Measurements from ENCODE around the gene PDZD7. TPM values are rescaled to one million over a fixed set of nuclear protein-coding genes. Genes with fewer than 3 reads are reported as not detected.

Gene PDZD7
- total and polyA plus RNA-seq, 9 of the 15 experiments (the other 6 are each of a cell fraction or from before 2014, with no cell fraction given) = 0.04 to 0.24 (median 0.08) TPM; not detected in 3

DNA sequence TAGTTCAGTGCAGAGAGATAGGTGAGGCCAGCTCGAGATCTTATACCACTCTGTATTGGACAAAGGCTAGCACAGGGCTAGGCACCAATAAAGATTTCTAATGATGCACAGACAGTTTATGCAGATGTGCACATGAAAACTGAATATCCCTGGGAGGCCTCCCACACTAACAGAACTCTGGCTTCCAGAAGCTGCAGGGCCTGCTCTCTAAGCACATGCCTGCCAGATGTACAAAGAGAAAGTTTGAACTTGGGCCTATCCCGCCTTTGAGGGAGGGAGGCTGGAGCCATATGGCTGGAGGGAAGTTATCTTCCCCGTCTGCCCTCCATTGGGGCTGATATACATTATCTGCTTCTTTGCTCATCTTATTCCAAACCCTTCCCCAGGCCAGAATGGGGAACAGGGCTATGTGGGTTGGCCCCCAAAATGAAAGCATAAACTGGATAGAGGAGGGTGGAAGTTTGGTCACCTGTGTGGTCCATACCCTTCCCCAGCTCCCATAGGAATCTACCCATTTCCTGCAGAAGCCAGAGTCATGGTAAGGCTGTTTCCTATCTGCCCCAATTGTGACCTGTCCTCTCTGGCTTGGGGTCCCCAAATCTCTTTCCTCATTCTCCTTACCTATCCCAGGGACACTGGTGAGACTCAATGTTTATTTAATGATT lies 34.7 kb upstream of the PDZD7 start:
- Histone ChIP-seq H3K4me1 (replicated peaks in 1 of 2; ENCODE audit: control insufficient read depth in 2 of 2, insufficient read depth in 2 of 2, low read length in 2 of 2) (peaks cover 43 to 73% of the 10 kb centered on the region in 2 experiments), H3K9me1 (ENCODE audit: control insufficient read depth, insufficient read depth, low read length) (no peaks in the 10 kb centered on the region), H3K27ac (ENCODE audit: extremely low read depth, low read depth, low read length) (peak overlapping the region; percentile 88), H3K27me3 (ENCODE audit: control insufficient read depth in 2 of 2, insufficient read depth in 2 of 2, low read length in 2 of 2) (no peaks in the 10 kb centered on the region), H3K4me3 (peak overlapping the region; percentile 58), H3K9me3 (replicated peaks; ENCODE audit: control insufficient read depth, insufficient read depth, low read depth, low read length) (no peaks in the 10 kb centered on the region), H3K4me2 (ENCODE audit: insufficient read depth, low read length) (peak overlapping the region; percentile 81), H3K79me2 (ENCODE audit: control insufficient read depth, insufficient read depth, low read length) (peaks cover 30% of the 10 kb centered on the region), H3K36me3 (ENCODE audit: control insufficient read depth, insufficient read depth, low read length) (no peaks in the 10 kb centered on the region), H3K9ac (ENCODE audit: insufficient read depth in 1 of 2, low read depth in 2 of 2, low read length in 2 of 2) (peak overlapping the region; percentile 69 to 90; a peak in 3 of 4 replicates), H2AFZ (ENCODE audit: low read depth, low read length) (peak overlapping the region; percentile 83), H4K20me1 (replicated peaks; ENCODE audit: control insufficient read depth, insufficient read depth, low read length) (no peaks in the 10 kb centered on the region)
- ChIA-PET POLR2A (interaction anchor here (0.6 kb wide), 1 partner anchor 9 kb away, joined by 3 read pairs; no protein-coding TSS in a partner anchor), CTCF (ENCODE audit: low intra/inter-chr PET ratio) (interaction anchor here (2.9 to 3.7 kb wide), 3 partner anchors 15 to 47 kb away, joined by 18 to 37 read pairs (median 20); no protein-coding TSS in a partner anchor)
- 24% methylated on average over 2 of the region's 3 CpGs for WGBS (ENCODE audit: insufficient coverage, low coverage, missing lambda C conversion rate)
- BruUV-seq (replicated peaks) = TSS peak; percentile 59
- no peak for ATAC-seq
- FAIRE-seq = peak; percentile 23
- in situ Hi-C loops (cut with MboI) = no loop called here
- intact Hi-C loops (cut with micrococcal nuclease) = loop anchor here (2.0 to 10.0 kb wide), 4 partner anchors 23 to 989 kb away; partner anchors contain the start of genes ARMH3, PDZD7 and SFXN3
- DNase-seq (ENCODE audit: extremely low read depth in 1 of 4, low spot score in 3 of 4) = no peak
- TF ChIP-seq NELFE (IDR thresholded peaks at IDR 0.05; ENCODE audit: insufficient read depth, insufficient read length) = no peak
- TF ChIP-seq U2AF1 (optimal IDR thresholded peaks at IDR 0.05; ENCODE audit: low read depth, low read length) = no peak
- TF ChIP-seq, protein P1, sequence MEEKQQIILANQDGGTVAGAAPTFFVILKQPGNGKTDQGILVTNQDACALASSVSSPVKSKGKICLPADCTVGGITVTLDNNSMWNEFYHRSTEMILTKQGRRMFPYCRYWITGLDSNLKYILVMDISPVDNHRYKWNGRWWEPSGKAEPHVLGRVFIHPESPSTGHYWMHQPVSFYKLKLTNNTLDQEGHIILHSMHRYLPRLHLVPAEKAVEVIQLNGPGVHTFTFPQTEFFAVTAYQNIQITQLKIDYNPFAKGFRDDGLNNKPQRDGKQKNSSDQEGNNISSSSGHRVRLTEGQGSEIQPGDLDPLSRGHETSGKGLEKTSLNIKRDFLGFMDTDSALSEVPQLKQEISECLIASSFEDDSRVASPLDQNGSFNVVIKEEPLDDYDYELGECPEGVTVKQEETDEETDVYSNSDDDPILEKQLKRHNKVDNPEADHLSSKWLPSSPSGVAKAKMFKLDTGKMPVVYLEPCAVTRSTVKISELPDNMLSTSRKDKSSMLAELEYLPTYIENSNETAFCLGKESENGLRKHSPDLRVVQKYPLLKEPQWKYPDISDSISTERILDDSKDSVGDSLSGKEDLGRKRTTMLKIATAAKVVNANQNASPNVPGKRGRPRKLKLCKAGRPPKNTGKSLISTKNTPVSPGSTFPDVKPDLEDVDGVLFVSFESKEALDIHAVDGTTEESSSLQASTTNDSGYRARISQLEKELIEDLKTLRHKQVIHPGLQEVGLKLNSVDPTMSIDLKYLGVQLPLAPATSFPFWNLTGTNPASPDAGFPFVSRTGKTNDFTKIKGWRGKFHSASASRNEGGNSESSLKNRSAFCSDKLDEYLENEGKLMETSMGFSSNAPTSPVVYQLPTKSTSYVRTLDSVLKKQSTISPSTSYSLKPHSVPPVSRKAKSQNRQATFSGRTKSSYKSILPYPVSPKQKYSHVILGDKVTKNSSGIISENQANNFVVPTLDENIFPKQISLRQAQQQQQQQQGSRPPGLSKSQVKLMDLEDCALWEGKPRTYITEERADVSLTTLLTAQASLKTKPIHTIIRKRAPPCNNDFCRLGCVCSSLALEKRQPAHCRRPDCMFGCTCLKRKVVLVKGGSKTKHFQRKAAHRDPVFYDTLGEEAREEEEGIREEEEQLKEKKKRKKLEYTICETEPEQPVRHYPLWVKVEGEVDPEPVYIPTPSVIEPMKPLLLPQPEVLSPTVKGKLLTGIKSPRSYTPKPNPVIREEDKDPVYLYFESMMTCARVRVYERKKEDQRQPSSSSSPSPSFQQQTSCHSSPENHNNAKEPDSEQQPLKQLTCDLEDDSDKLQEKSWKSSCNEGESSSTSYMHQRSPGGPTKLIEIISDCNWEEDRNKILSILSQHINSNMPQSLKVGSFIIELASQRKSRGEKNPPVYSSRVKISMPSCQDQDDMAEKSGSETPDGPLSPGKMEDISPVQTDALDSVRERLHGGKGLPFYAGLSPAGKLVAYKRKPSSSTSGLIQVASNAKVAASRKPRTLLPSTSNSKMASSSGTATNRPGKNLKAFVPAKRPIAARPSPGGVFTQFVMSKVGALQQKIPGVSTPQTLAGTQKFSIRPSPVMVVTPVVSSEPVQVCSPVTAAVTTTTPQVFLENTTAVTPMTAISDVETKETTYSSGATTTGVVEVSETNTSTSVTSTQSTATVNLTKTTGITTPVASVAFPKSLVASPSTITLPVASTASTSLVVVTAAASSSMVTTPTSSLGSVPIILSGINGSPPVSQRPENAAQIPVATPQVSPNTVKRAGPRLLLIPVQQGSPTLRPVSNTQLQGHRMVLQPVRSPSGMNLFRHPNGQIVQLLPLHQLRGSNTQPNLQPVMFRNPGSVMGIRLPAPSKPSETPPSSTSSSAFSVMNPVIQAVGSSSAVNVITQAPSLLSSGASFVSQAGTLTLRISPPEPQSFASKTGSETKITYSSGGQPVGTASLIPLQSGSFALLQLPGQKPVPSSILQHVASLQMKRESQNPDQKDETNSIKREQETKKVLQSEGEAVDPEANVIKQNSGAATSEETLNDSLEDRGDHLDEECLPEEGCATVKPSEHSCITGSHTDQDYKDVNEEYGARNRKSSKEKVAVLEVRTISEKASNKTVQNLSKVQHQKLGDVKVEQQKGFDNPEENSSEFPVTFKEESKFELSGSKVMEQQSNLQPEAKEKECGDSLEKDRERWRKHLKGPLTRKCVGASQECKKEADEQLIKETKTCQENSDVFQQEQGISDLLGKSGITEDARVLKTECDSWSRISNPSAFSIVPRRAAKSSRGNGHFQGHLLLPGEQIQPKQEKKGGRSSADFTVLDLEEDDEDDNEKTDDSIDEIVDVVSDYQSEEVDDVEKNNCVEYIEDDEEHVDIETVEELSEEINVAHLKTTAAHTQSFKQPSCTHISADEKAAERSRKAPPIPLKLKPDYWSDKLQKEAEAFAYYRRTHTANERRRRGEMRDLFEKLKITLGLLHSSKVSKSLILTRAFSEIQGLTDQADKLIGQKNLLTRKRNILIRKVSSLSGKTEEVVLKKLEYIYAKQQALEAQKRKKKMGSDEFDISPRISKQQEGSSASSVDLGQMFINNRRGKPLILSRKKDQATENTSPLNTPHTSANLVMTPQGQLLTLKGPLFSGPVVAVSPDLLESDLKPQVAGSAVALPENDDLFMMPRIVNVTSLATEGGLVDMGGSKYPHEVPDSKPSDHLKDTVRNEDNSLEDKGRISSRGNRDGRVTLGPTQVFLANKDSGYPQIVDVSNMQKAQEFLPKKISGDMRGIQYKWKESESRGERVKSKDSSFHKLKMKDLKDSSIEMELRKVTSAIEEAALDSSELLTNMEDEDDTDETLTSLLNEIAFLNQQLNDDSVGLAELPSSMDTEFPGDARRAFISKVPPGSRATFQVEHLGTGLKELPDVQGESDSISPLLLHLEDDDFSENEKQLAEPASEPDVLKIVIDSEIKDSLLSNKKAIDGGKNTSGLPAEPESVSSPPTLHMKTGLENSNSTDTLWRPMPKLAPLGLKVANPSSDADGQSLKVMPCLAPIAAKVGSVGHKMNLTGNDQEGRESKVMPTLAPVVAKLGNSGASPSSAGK (IDR thresholded peaks at IDR 0.05) = peak; percentile 82
- TF ChIP-seq STAG1 (CRISPR knock-in tag; IDR thresholded peaks at IDR 0.05; ENCODE audit: borderline replicate concordance) = no peak
- 0 out of 2 replicates have a peak, but pooled peaks have one; percentile 36 for TF ChIP-seq ZNF644 (tag; IDR thresholded peaks at IDR 0.05; ENCODE audit: low read depth)
- TF ChIP-seq ETS2 (tag; IDR thresholded peaks at IDR 0.05; ENCODE audit: borderline replicate concordance, poor library complexity, severe bottlenecking) = no peak
- 0 out of 2 replicates have a peak, but pooled peaks have one; percentile 8 for TF ChIP-seq ZBTB1 (CRISPR knock-in tag; IDR thresholded peaks at IDR 0.05; ENCODE audit: borderline replicate concordance, low read depth)
- peak; percentile 22; the same call in 1 of the 2 replicates for TF ChIP-seq L3MBTL2 (IDR thresholded peaks at IDR 0.05)
- 0 out of 2 replicates have a peak, but pooled peaks have one; percentile 49 for TF ChIP-seq DPF2 (IDR thresholded peaks at IDR 0.05)
